GM21360 (cell line): ENCODE results near the gene CST3.
"Not testable (repeated sequence)": the region's sequence is repeated elsewhere in the genome, so short reads cannot be mapped to it uniquely, and the experiment has no call there.

Source experiments
- ATAC-seq: cut with Tn5 transposase; IDR thresholded peaks from one replicate; pipeline ENCODE4 v1.9.1; 2021; ENCODE audit warnings: mild to moderate bottlenecking, moderate library complexity; ENCODE audit not compliant: unreplicated experiment

The CST3 gene

DNA sequence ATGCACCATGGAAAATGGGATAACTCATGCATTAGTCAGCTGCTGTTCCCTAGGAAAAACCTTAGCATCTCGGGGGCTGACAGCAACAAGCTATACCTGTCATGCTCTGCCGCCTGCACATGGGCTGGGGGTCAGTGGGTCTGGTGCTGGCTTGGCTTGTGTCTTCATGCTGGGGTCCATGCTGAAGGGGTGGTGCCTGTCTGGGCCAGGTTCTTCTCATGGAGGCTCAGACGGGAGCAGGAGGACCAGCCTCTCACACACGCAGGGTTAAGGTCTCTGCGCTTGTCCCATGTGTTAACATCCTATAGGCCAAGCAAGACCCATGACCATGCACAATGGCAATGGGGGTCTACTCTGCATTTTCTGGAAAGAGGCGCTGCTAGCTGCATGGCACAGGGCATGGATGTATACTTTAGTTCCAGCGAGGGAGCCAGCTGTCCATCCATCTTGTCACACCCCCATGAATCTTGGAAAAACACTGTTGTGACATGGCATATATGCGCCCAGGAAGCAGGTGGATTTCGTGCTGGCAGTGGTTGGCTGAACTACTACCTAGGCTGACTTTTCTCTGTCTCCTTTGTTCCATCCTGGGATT lies 24.6 kb upstream of the CST3 start:
- no peak for ATAC-seq

DNA sequence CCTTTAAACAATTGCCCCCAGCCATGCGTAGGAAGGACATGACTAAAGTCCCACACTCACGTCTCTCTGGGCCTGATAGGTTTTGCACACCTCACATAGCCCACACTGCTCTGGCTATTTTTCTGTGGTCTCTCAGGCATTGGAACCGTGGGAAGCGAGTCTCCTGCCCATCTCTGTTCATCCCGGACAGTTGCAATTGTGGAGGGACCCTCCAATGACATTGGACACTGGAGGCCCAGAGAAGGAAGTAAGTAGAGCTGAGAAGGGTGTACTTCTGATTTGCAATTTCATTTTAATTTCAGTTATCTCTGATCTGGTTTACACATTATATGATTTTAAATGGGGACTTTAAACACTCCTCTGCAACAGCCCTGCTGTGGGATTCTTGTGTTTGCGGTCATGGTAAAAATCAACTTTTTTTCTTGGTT lies 23.3 kb upstream of the CST3 start:
- ATAC-seq: no peak

DNA sequence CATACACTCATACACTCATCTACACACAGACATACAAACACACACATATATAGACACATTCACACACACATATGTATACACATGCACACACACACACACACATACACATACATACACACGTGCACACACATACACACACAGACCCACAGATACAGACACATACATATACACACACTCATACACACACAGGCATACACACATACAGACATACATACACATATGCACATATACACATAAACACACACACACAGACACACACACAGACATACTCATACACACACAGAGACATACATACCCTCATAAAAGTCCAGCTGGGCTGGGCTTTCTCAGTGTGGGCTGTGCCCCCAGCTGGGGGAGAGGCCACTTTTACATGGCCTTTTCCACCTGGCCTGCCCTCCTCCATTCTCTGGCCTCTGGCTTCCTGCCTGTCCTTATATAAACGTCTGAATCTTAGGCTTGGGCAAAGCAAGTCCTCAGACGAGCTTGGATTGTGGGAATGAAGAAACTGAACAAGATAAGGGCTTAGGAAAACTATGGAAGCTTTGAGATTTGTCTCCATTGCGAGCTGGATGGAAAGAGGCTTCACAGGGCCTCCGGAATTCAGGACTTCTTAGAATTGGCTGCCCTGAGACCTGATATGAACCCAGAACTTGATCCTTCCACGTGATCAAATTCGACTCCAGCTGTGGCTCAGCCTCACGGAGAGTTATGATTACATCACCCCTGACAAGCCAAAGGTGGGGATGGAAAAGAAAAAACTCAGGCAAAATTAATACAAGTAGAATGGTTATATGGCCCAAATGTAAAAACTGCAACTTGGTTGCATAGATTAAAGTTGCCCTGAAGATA lies 22.5 kb upstream of the CST3 start:
- no peak for ATAC-seq

DNA sequence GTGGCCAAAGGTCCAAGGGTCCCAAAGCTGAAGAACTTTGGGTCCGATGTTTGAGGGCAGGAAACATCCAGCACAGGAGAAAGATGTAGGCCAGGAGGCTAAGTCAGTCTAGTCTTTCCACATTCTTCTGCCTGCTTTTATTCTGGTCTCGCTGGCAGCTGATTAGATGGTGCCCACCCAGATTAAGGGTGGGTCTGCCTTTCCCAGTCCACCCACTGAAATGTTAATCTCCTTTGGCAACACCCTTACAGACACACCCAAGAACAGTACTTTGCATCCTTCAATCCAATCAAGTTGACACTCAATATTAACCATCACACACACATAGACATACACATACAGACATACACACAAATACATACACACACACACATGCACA lies 21.8 kb upstream of the CST3 start:
- ATAC-seq: not testable (repeated sequence)

DNA sequence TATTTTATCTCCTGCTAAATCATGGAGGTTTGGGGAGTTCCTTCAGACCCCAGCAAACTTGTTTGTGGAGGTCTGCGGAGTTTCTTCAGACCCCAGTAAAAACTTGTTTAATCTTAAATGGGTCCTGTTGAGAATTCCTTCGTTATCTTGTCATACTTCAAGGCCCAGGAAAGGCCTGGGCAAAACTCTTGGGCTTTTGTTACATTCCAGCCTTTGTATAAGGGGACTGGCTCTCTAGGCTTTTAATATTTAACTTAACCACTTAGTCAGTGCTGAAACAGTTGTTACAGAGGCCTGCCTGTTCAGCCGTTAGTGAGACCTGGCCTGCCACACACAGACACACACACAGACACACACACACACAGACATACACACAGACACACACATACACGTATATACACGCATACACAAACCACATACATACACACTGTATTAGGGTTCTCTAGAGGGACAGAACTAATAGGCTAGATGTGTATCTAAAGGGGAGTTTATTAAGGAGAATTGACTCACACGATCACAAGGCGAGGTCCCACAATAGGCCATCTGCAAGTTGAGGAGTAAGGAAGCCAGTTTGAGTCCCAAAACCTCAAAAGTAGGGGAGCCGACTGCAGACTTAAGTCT lies 21.3 kb upstream of the CST3 start:
- no peak for ATAC-seq

DNA sequence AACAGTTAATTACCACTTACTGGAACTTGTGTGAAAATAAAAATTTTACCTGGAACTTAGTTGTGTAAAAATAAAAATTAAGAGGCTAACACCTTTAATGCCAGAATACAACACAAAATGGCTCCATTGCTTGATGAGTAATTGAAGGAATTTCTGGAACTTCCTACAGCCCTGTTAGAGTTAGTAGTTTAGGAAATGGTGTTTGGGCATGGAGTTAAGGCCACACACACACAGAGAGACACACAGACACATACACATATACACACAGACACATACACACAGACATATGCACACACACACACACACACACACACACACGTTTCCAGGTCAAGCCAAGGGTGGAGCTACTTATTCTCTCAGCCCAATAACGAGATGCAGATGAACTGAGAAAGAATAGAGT lies 20.6 kb upstream of the CST3 start:
- no peak for ATAC-seq

DNA sequence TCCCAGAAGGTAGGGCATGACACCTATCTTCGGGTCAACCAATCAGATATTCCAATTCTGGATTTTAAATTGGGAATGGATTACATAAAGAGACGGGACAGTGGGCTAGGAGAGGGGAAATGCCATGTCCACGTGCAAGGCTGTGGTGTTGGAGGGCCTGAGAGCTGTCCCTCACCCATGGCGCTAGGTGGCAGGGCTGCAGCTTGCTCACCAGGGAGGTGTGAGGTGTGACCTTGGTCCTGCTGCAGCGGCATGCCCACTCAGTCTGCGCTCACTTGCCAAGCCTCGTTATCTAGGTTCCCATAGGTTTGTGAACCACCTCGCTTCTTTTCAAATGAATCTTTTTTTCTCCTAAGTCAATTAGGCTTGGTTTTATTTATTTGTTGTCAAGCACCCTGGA lies 19.4 kb upstream of the CST3 start:
- ATAC-seq: no peak

DNA sequence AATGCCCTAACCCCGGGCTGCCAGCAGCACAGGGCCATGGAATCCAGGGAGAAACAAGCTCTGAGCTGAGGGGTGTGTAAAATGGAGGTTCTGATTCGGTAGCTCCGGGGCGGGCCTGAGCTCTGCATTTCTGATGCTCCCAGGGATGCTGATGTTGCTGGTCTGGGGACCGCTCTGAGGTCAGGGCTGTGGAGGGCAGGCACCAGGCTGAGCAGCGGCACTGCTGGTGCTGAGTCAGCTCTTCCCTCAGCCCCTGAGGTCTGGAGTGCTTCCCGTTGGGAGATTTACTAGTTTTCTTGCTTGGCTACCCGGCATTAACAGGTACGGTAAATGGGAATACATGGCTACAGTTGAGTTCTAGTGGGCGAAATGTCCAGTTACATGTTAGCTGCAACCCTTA lies 18.6 kb upstream of the CST3 start:
- ATAC-seq: no peak

DNA sequence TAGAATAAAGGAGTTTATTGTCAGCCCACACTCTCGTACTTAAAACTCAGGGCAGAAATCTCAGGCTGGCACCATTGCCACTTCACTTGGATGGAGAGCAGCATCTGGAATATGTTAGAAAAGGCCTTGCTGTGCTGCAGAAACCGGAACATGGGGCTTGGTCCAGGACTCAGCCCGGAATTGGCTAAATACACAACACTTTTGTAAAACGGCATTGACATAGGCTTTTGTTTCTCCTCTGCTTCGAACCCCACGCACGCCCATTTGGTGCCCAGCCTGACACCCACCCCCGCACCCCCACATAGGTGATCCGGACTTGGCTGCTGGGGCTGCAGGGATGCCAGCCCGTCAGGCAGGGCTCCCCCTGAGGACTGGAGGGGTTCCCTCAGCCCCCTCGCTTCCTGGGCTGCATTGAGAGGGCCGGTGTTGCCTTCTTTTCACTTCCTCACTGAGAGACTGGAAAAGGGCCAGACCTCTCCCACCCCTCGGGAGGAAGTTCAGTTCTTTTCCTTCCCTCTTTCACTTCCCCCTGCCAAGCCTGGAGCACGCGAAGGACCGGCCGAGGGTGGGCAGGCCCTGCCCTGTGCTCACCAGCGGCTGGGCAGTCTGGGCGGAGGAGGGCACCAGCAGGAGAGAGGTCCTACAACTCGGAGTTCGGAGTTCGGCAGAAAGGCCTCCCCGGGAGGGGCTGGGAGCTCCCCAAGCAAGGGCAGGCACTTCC lies 17.9 kb upstream of the CST3 start:
- no peak for ATAC-seq

DNA sequence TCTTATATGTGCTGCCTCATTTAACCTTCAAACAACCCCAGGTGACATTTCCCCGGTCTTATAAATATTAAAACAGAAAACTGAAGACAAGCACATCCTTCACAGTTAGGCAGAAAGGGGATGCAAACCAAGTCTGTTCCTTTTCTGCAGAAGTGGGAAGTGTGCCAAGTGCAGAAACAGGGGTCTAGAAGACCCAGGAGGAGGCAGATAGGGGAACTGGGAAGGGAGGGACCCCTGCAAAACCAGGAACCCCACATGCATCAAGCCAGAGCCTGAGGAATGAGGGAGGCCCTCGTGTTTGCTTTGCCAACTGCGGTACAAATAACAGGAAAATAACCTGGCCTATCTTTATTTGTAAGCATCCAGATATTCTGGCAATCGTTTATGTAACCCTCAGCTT lies 17.0 kb upstream of the CST3 start:
- ATAC-seq: no peak

DNA sequence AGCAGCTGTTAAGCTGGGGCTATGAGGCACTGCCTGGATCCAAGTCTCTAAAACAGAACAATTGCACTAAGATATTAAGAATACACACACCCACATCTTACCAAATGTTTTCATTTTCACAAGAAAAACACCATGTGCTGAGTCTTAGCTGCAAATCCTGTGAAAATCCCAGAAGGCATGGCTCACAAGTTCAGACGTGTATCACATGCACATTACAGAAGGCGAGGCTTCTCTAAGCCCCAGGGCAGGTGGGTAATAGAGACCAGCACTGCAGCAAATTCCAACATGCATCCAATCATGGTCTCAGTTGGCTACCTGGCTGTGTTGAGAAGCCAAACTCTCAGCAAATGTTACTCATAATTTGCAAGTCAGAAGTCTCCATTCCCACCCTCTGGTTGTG lies 16.2 kb upstream of the CST3 start:
- no peak for ATAC-seq

DNA sequence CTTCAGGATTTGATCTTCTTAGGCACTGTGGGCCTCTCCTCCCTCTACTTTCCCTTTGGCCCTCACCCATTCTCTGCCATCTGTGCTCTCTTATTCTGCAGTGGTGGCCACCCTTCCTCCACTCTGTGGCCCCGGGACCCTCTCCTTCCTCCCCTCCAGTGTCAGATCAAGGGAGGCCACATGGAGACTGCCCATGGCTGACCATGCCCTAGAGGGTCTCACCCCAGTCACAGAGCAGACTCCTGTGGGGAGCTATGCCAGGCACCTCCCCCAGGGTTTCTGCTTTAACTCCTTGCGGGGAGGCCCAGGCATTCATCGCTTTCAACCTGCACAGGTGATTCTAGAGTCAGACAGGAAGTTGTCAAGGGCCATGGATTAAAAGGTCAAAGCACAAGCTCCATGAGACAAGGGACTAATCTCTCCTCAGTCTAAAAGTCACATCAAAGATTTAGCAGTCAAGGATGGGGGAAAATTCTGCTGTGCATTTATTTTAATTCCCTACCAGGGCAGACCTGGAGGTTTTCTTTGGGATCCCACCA lies 15.7 kb upstream of the CST3 start:
- no peak for ATAC-seq

DNA sequence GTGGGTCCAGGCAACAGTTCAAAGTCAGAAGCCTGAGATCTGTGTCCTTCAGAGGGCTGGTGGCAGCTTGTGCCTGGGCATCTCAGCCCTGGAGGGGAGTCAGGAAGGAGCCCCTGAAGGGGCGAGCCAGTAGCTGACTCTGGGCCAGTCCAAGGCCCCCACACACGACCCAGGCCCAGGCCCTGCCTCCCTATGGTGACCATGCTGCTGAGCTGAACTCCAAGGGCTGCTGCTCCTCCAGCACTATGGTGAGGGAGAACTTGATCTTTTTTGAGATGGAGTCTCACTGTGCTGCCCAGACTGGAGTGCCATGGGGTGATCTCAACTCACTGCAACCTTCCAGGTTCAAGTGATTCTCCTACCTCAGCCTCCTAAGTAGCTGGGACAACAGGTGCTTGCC lies 15.2 kb upstream of the CST3 start:
- no peak for ATAC-seq

DNA sequence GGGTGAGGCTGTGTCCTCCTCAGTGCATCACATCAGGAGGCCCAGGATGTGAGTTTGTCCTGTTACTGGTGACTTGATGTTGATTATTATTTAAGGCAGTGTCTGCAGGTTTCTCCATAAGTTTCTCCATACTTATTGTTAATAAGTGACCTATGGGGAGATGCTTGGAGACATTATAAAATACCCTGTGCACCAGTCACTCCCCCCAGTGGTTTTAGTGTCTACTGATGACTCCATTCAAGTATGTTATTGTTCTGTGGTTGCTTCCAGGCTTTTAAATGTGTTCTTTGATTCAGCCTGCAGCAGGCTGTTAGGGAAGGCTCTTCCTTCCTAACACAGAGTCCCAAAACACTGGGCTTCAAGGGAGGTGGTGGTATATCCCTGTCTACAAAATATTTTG lies 14.6 kb upstream of the CST3 start:
- no peak for ATAC-seq

DNA sequence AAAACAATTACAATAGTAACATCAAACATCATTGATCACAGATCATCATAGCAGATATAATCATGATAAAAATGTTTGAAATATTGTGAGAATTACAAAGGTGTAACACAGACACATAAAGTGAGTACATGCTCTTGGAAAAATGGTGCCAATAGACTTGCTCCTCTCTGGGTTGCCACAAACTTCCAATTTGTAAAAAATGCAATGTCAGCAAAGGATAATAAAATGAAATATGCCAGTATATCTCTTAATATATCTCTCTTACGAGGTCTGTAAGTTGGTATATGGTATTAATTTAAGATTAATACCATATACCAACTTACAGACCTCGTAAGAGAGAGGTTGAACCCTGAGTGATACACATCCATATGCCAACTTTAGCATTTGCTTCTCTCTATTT lies 13.4 kb upstream of the CST3 start:
- ATAC-seq: no peak

DNA sequence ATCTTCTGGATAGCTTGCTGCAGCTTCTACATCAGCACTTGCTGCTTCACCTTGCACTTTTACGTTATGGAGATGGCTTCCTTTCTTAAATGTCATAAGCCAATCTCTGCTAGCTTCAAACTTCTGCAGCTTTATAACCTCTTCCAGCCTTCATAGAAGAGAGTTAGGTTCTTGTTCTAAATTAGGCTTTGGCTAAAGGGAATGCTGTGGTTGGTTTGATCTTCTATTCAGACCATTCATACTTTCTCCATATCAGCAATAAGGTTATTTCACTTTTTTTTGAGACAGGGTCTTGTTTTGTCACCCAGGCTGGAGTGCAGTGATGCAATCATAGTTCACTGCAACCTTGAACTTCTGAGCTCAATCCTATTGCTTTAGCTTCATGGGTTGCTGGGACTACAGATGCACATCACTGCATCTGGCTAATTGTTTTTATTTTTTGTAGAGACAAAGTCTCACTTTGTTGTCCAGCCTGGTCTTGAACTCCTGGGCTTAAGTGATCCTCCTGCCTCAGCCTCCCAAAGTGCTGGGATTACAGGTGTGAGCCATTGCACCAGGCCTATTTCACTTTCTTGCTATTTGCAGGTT lies 12.2 kb upstream of the CST3 start:
- no peak for ATAC-seq

DNA sequence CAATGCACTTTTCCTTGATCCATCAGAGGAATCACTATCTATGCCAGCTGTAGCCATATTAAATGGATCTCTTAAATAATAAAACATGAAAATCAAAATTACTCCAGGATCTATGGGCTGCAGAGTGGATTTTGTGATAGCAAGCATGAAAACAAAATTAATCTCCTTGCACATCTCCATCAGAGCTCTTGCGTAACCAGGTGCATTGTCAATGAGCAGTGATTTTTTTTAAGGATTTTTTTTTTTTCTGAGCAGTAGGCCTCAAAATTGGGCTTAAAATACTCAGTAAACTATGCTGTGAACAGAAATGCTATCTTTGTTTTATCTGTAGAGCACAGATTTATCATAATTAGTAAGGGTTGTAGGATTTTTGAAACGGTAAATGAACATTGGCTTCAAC lies 11.5 kb upstream of the CST3 start:
- ATAC-seq: no peak

DNA sequence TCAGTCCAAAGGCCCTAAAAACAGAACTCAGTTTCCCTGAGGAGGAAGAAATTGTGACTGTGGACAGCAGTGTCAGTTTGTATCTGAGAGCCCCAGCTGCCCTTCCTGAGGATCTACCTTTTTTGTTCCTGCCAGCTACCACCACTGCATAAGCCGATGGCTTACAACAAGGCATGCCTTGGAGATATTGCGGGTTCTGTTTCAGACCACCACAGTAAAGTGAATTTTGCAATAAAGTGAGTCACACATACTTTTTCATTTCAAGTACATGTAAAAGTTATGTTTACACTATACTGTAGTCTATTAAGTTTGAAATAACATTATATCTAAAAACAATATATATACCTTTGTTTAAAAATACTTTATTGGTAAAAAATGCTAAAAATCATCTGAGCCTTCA lies 9.6 kb upstream of the CST3 start:
- ATAC-seq: no peak

DNA sequence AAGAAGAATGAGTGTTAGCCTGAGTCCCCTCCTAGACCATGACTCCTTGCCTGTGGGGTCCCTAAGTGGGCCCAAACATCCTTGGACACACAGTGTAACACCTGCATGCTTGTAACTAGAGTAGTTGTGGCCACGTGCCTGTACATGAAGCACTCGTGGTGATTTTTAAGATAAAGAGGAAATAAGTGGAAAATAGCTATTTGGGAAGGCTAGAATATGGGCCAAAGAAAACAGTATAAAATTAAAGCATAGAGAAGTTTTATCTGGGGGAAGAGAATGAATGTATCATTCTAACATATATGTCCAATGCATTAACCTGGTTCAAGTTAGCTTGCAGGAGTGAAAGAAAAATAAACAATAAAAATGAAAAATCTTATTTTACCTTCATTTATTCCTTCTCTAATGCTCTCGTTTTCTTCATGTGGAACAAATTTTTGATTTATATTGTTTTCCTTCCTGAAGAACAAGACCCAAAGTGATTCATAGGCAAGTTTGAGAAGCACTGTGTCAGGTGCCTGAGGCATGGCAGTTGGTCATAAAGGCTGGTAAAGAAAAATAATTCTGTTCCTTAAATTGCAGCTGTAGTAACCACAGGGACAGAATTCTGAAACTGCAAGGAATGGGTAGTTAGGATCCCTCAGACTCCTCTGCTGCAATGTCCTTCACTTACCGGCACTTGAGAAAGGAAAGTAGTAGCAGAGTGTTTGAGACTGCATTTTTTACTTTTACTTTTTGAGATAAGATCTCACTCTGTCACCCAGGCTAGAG lies 8.5 kb upstream of the CST3 start:
- no peak for ATAC-seq

DNA sequence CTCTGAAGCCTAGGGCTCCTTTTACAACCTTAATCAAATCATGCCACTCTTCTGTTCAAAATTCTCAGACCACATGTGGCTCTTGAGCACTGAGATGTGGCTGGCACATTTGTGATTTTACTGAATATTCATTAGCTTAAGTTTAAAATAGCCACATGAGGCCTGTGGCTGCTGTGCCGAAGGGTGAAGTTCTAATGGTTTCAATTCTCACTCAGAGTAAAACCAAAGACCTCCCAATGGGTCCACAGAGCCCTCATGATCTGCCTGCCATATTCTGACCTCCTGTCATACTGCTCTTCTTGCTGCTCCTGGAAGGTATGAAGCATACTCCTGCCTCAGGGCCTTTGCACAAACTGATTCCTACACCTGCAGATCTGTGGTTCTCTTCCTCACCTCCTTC lies 7.8 kb upstream of the CST3 start:
- ATAC-seq: no peak
